ENCODE measurements around the gene ARHGEF5. TPM values are rescaled to one million over a fixed set of nuclear protein-coding genes. Genes with fewer than 3 reads are reported as not detected.

The ARHGEF5 gene
- total RNA-seq, 1 experiment from 2014 or later = 51.5 TPM

DNA sequence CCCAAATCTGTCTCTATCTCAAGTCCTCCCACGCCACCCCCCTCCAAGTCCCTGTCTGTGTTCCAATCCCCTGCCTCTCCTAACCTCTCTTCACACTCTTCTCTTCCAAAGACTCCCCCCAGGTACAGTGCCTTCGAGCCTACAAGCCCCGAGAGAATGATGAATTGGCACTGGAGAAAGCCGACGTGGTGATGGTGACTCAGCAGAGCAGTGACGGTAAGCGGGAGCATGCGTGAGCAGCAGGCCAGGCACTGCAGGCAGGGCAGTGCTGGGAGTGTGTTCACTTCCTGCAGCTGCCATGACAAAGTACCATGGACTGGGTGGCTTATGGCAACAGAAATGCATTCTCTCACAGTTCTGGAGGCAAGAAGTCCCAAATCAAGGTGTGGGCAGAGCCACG lies 23.4 kb downstream of the ARHGEF5 start:
- BruUV-seq (replicated peaks) = no TSS peak

DNA sequence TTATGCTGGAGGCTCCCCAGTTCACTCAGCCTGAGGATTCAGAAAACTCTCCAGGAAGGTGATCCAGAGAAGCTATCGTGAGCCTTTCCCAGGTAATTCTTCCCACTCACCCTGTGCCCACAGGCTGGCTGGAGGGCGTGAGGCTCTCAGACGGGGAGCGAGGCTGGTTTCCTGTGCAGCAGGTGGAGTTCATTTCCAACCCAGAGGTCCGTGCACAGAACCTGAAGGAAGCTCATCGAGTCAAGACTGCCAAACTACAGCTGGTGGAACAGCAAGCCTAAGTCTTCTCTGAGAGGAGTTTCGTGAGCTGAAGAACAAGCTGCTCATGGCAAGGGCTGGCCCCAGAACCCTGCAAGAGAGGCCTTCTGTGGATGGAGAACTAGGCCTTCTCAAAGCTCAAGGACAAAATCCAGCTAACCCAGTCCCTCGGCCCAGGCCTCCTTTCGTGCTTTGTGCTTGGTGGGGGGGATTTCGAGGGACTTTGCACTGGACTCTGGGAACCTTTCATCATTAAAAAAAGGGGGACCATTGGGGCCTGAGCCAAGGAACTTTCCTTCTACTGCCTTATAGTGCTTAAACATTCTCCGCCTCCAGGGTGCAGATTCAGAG lies 24.7 kb downstream of the ARHGEF5 start:
- H3K36me3 Mint-ChIP-seq (ENCODE audit: insufficient read depth, unreplicated experiment) = peaks cover 15% of the 10 kb centered on the region
- no TSS peak for BruUV-seq (replicated peaks)
- TF ChIP-seq, protein P1, sequence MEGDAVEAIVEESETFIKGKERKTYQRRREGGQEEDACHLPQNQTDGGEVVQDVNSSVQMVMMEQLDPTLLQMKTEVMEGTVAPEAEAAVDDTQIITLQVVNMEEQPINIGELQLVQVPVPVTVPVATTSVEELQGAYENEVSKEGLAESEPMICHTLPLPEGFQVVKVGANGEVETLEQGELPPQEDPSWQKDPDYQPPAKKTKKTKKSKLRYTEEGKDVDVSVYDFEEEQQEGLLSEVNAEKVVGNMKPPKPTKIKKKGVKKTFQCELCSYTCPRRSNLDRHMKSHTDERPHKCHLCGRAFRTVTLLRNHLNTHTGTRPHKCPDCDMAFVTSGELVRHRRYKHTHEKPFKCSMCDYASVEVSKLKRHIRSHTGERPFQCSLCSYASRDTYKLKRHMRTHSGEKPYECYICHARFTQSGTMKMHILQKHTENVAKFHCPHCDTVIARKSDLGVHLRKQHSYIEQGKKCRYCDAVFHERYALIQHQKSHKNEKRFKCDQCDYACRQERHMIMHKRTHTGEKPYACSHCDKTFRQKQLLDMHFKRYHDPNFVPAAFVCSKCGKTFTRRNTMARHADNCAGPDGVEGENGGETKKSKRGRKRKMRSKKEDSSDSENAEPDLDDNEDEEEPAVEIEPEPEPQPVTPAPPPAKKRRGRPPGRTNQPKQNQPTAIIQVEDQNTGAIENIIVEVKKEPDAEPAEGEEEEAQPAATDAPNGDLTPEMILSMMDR (IDR thresholded peaks at IDR 0.05; ENCODE audit: unreplicated experiment) = no peak
- H3K4me1 Mint-ChIP-seq (ENCODE audit: low read depth, unreplicated experiment) = peaks cover 12% of the 10 kb centered on the region
- intact Hi-C loops (cut with micrococcal nuclease; ENCODE audit: unreplicated experiment) = no loop called here
- H3K4me3 Mint-ChIP-seq (ENCODE audit: low read depth, unreplicated experiment) = no peak overlapping the region
- no peak overlapping the region for H3K27ac Mint-ChIP-seq (ENCODE audit: unreplicated experiment)
- CTCF ChIA-PET = interaction anchor here (0.5 kb wide), 1 partner anchor 1481 kb away, joined by 3 read pairs; no protein-coding TSS in a partner anchor
- DNase-seq = no peak
- no peaks in the 10 kb centered on the region for H3K27me3 Mint-ChIP-seq (ENCODE audit: unreplicated experiment)
- no peaks in the 10 kb centered on the region for H3K9me3 Mint-ChIP-seq (ENCODE audit: low read depth, unreplicated experiment)

More for the DNA sequence above, 23.4 kb downstream of the ARHGEF5 start:
- Mint-ChIP-seq H3K27ac (ENCODE audit: unreplicated experiment) (no peak overlapping the region), H3K9me3 (ENCODE audit: low read depth, unreplicated experiment) (no peaks in the 10 kb centered on the region), H3K27me3 (ENCODE audit: unreplicated experiment) (no peaks in the 10 kb centered on the region), H3K4me1 (ENCODE audit: low read depth, unreplicated experiment) (no peaks in the 10 kb centered on the region), H3K4me3 (ENCODE audit: low read depth, unreplicated experiment) (no peak overlapping the region), H3K36me3 (ENCODE audit: insufficient read depth, unreplicated experiment) (peaks cover 5% of the 10 kb centered on the region)
- CTCF ChIA-PET = no interaction called here
- intact Hi-C loops (cut with micrococcal nuclease; ENCODE audit: unreplicated experiment) = no loop called here
- TF ChIP-seq, protein P1 (IDR thresholded peaks at IDR 0.05; ENCODE audit: unreplicated experiment) = no peak
- no peak for DNase-seq

DNA sequence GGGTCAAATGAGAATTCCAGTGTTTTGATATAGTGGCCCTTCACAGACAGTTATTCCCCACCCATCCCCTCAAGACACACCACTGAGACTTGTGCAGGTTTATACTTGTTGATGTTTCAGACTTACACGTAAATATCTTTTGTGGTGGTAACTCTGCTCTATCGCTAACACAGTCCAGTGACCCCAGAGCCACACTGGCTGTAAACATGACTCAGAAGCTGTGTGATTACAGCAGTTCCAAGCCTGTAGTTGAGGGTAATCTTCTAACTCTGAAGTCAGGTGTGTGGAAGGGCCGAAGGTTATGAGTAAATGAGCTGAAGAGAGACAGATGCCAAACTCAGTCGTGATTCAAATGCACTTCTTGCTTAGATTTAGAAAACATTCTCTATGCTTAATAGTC lies 28.9 kb downstream of the ARHGEF5 start:
- intact Hi-C loops (cut with micrococcal nuclease; ENCODE audit: unreplicated experiment) = no loop called here
- H3K4me1 Mint-ChIP-seq (ENCODE audit: low read depth, unreplicated experiment) = peaks cover 43% of the 10 kb centered on the region
- H3K4me3 Mint-ChIP-seq (ENCODE audit: low read depth, unreplicated experiment) = peak overlapping the region; percentile 57
- no peaks in the 10 kb centered on the region for H3K9me3 Mint-ChIP-seq (ENCODE audit: low read depth, unreplicated experiment)
- peak overlapping the region; percentile 74 for H3K27ac Mint-ChIP-seq (ENCODE audit: unreplicated experiment)
- DNase-seq = peak; percentile 32
- no peaks in the 10 kb centered on the region for H3K27me3 Mint-ChIP-seq (ENCODE audit: unreplicated experiment)
- peaks cover 15% of the 10 kb centered on the region for H3K36me3 Mint-ChIP-seq (ENCODE audit: insufficient read depth, unreplicated experiment)
- TF ChIP-seq, protein P1 (IDR thresholded peaks at IDR 0.05; ENCODE audit: unreplicated experiment) = no peak
- CTCF ChIA-PET = no interaction called here
- no TSS peak for BruUV-seq (replicated peaks)

DNA sequence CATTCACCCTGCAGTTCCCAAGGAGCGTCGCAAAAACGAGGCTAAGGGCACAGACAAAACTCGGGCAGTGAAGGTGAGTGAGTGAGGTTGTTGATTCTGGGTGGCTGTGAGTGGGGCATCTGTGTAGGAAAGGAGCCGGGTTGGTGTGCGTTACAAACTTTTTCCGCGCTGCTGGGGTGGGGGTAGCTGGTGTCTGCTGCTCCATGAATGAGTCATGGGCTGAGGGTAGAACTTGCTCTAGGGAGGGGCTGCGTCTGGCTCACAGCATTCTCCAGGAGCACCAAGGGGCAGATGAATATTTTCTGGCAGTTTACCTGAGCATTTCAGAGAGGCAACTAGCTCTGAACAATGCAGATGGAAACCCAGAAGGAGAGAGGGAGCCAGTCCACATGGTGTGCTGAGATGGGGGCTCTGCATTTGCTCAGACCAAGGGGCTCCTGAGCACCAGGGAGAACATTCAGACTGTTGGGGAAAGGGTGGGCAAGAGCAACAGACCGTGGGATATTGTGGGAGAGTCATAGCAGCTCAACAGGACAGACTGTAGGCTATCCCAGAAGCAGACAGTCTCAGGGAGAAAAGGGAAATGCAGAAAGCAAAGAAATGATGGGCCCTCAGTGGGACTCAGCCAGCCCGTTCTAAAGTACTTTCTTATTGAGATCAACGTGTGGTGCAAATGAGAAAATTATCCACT lies 29.5 kb downstream of the ARHGEF5 start:
- Mint-ChIP-seq H3K9me3 (ENCODE audit: low read depth, unreplicated experiment) (no peaks in the 10 kb centered on the region), H3K4me3 (ENCODE audit: low read depth, unreplicated experiment) (peak overlapping the region; percentile 57), H3K36me3 (ENCODE audit: insufficient read depth, unreplicated experiment) (peaks cover 16% of the 10 kb centered on the region), H3K4me1 (ENCODE audit: low read depth, unreplicated experiment) (peaks cover 49% of the 10 kb centered on the region), H3K27ac (ENCODE audit: unreplicated experiment) (peak overlapping the region; percentile 74), H3K27me3 (ENCODE audit: unreplicated experiment) (no peaks in the 10 kb centered on the region)
- no TSS peak for BruUV-seq (replicated peaks)
- intact Hi-C loops (cut with micrococcal nuclease; ENCODE audit: unreplicated experiment) = no loop called here
- peak; percentile 65 for DNase-seq
- CTCF ChIA-PET = no interaction called here
- TF ChIP-seq, protein P1 (IDR thresholded peaks at IDR 0.05; ENCODE audit: unreplicated experiment) = no peak

Data from Calu3 (cell line).